Measurements from ENCODE around the gene FAM161A.
"Not testable (repeated sequence)": the region's sequence is repeated elsewhere in the genome, so short reads cannot be mapped to it uniquely, and the experiment has no call there.

Gene FAM161A

DNA sequence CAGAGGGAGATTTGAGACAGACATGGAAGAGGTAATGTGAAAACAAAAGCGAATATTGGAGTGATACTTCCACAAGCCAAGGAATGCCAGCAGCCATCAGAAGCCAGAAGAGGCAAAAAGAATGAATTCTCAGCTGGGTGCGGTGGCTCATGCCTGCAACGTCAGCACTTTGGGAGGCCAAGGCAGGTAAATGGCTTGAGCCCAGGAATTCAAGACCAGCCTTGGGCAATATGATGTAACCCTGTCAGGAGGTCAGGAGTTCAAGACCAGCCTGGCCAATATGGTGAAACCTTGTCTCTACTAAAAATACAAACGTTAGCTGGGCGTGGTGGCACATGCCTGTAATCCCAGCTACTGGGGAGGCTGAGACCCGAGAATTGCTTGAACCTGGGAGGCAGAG, 54.8 kb downstream of the FAM161A start:
- no peaks in the 10 kb centered on the region for H3K4me1 ChIP-seq (ENCODE audit: control insufficient read depth, insufficient read depth, low read length)
- no peaks in the 10 kb centered on the region for H3K9me3 ChIP-seq (ENCODE audit: control insufficient read depth, insufficient read depth, low read depth, low read length)
- ChIA-PET POLR2A (no interaction called here), CTCF (no interaction called here)
- H3K27ac ChIP-seq (ENCODE audit: extremely low read depth, low read depth, low read length), result no peak overlapping the region
- H3K4me3 ChIP-seq (ENCODE audit: low read depth, low read length), result no peak overlapping the region
- no peak for TF ChIP-seq ZNF23 (tag by site-specific recombination; IDR thresholded peaks at IDR 0.05; ENCODE audit: borderline replicate concordance)
- TF ChIP-seq, protein P1, sequence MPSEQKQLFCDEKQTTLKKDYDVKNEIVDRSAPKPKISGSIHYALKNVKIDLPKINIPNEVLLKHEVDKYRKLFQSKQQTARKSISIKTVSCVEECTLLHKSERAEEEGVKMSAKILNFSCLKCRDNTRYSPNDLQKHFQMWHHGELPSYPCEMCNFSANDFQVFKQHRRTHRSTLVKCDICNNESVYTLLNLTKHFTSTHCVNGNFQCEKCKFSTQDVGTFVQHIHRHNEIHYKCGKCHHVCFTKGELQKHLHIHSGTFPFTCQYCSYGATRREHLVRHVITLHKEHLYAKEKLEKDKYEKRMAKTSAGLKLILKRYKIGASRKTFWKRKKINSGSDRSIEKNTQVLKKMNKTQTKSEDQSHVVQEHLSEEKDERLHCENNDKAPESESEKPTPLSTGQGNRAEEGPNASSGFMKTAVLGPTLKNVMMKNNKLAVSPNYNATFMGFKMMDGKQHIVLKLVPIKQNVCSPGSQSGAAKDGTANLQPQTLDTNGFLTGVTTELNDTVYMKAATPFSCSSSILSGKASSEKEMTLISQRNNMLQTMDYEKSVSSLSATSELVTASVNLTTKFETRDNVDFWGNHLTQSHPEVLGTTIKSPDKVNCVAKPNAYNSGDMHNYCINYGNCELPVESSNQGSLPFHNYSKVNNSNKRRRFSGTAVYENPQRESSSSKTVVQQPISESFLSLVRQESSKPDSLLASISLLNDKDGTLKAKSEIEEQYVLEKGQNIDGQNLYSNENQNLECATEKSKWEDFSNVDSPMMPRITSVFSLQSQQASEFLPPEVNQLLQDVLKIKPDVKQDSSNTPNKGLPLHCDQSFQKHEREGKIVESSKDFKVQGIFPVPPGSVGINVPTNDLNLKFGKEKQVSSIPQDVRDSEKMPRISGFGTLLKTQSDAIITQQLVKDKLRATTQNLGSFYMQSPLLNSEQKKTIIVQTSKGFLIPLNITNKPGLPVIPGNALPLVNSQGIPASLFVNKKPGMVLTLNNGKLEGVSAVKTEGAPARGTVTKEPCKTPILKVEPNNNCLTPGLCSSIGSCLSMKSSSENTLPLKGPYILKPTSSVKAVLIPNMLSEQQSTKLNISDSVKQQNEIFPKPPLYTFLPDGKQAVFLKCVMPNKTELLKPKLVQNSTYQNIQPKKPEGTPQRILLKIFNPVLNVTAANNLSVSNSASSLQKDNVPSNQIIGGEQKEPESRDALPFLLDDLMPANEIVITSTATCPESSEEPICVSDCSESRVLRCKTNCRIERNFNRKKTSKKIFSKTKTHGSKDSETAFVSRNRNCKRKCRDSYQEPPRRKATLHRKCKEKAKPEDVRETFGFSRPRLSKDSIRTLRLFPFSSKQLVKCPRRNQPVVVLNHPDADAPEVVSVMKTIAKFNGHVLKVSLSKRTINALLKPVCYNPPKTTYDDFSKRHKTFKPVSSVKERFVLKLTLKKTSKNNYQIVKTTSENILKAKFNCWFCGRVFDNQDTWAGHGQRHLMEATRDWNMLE (tag by site-specific recombination; conservative IDR thresholded peaks at IDR 0.05; ENCODE audit: low read depth), result no peak
- no peak for TF ChIP-seq ZBTB11 (tag by site-specific recombination; conservative IDR thresholded peaks at IDR 0.05; ENCODE audit: low read depth)
- TF ChIP-seq ZNF324 (tag by site-specific recombination; IDR thresholded peaks at IDR 0.05), result no peak
- TF ChIP-seq PRDM4 (tag by site-specific recombination; IDR thresholded peaks at IDR 0.05), result no peak
- TF ChIP-seq ZNF664 (tag by site-specific recombination; IDR thresholded peaks at IDR 0.05), result no peak
- TF ChIP-seq ZNF501 (tag by site-specific recombination; IDR thresholded peaks at IDR 0.05), result no peak
- no peak for TF ChIP-seq ZFP37 (tag by site-specific recombination; IDR thresholded peaks at IDR 0.05)
- TF ChIP-seq ZXDB (tag by site-specific recombination; IDR thresholded peaks at IDR 0.05), result no peak
- TF ChIP-seq ZNF184 (tag by site-specific recombination; IDR thresholded peaks at IDR 0.05), result no peak
- TF ChIP-seq ZSCAN5A (tag by site-specific recombination; IDR thresholded peaks at IDR 0.05), result no peak
- no peaks in the 10 kb centered on the region for H3K36me3 ChIP-seq (ENCODE audit: control insufficient read depth in 2 of 2, insufficient read depth in 1 of 2, low read length in 2 of 2)

DNA sequence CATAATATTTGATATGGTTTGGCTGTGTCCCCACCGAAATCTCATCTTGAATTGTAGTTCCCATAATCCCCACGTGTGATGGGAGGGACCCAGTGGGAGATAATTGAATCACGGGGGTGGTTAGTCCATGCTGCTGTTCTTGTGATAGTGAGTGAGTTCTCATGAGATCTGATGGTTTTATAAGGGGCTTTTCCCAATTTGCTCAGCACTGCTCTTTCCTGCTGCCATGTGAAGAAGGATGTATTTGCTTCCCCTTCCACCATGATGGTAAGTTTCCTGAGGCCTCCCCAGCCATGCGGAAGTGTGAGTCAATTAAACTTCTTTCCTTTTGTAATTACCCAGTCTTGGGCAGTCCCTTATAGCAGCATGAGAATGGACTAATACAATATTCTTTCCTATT, 56.4 kb downstream of the FAM161A start:
- POLR2A ChIA-PET; H3K9me3 ChIP-seq (ENCODE audit: control insufficient read depth, insufficient read depth, low read depth, low read length); CTCF ChIA-PET; H3K4me3 ChIP-seq (ENCODE audit: low read depth, low read length); H3K36me3 ChIP-seq (ENCODE audit: control insufficient read depth in 2 of 2, insufficient read depth in 1 of 2, low read length in 2 of 2); H3K4me1 ChIP-seq (ENCODE audit: control insufficient read depth, insufficient read depth, low read length); H3K27ac ChIP-seq (ENCODE audit: extremely low read depth, low read depth, low read length): not testable (repeated sequence)

All from HEK293 (cell line).